ENCODE data around the gene SNX10. TPM values are rescaled to one million over a fixed set of nuclear protein-coding genes. Genes with fewer than 3 reads are reported as not detected.

SNX10 gene
- polyA plus RNA-seq, 3 donors, result 68.0 to 250 (median 219) TPM

GRCh38 chr7:26331789-26332188, 40.1 kb downstream of the SNX10 start:
- no peak overlapping the region for H3K4me3 ChIP-seq (replicated peaks in 1 of 3; ENCODE audit: low read depth in 2 of 3, low read length in 3 of 3)
- peaks cover 81 to 92% of the 10 kb centered on the region in 2 donors for H3K4me1 ChIP-seq (ENCODE audit: control insufficient read depth in 1 of 2, insufficient read depth in 2 of 2, low read length in 2 of 2)
- H3K27ac Mint-ChIP-seq, result peak overlapping the region in 2 of 7 donors; percentile 7 to 33
- H3K27me3 Mint-ChIP-seq (ENCODE audit: low read depth in 3 of 3), result no peaks in the 10 kb centered on the region
- H4K20me1 ChIP-seq (ENCODE audit: insufficient read depth, low read length), result peaks cover 5% of the 10 kb centered on the region
- H3K4me3 Mint-ChIP-seq, result no peak overlapping the region
- peaks cover 88% of the 10 kb centered on the region for H3K4me1 Mint-ChIP-seq
- no peak overlapping the region for H3K9ac ChIP-seq (ENCODE audit: insufficient read depth, low read length, poor library complexity, severe bottlenecking)
- H3K9me3 Mint-ChIP-seq, result peaks cover 0 to 3% (median 0%) of the 10 kb centered on the region in 7 donors
- no peaks in the 10 kb centered on the region for H3K27me3 ChIP-seq (ENCODE audit: control insufficient read depth in 2 of 2, insufficient read depth in 2 of 2, low read length in 2 of 2)
- no peak overlapping the region for H3K4me2 ChIP-seq (replicated peaks; ENCODE audit: extremely low read depth, low read length, poor library complexity, severe bottlenecking)
- DNase-seq, result no peak
- no peaks in the 10 kb centered on the region for H3K36me3 ChIP-seq (replicated peaks in 1 of 2; ENCODE audit: control insufficient read depth in 1 of 2, insufficient read depth in 2 of 2, low read length in 2 of 2)
- TF ChIP-seq CTCF (IDR thresholded peaks at IDR 0.05), result no peak
- H3K9me3 ChIP-seq (replicated peaks in 1 of 2; ENCODE audit: control insufficient read depth in 1 of 2, insufficient read depth in 1 of 2, low read length in 2 of 2), result no peaks in the 10 kb centered on the region
- no peak overlapping the region for H2AFZ ChIP-seq (ENCODE audit: insufficient read depth, low read depth, low read length, poor library complexity, severe bottlenecking)
- WGBS (ENCODE audit: insufficient coverage), result no CpG with 5 or more reads among the region's 4 CpGs
- peaks cover 94% of the 10 kb centered on the region for H3K79me2 ChIP-seq (ENCODE audit: insufficient read depth, low read length)
- intact Hi-C loops (cut with micrococcal nuclease), result loop anchor here in 1 of 2 donors (10.0 kb wide), 1 partner anchor 47 kb away; no protein-coding TSS in a partner anchor
- peaks cover 43 to 45% of the 10 kb centered on the region in 2 donors for H3K36me3 Mint-ChIP-seq
- H3K27ac ChIP-seq (ENCODE audit: low read depth in 1 of 2, low read length in 2 of 2), result no peak overlapping the region

- Mint-ChIP-seq H3K36me3 (peaks cover 40 to 42% of the 10 kb centered on the region in 2 donors), H3K4me1 (peaks cover 94% of the 10 kb centered on the region), H3K27ac (peak overlapping the region in 3 of 7 donors; percentile 18 to 40 (median 21)), H3K27me3 (ENCODE audit: low read depth in 3 of 3) (no peaks in the 10 kb centered on the region), H3K4me3 (no peak overlapping the region), H3K9me3 (peaks cover 0 to 3% (median 0%) of the 10 kb centered on the region in 7 donors)
- H2AFZ ChIP-seq (ENCODE audit: insufficient read depth, low read depth, low read length, poor library complexity, severe bottlenecking), result no peak overlapping the region
- H3K4me3 ChIP-seq (replicated peaks in 1 of 3; ENCODE audit: low read depth in 2 of 3, low read length in 3 of 3), result no peak overlapping the region
- peaks cover 89 to 100% of the 10 kb centered on the region in 2 donors for H3K4me1 ChIP-seq (ENCODE audit: control insufficient read depth in 1 of 2, insufficient read depth in 2 of 2, low read length in 2 of 2)
- H3K4me2 ChIP-seq (replicated peaks; ENCODE audit: extremely low read depth, low read length, poor library complexity, severe bottlenecking), result peak overlapping the region; percentile 15
- no peaks in the 10 kb centered on the region for H3K36me3 ChIP-seq (replicated peaks in 1 of 2; ENCODE audit: control insufficient read depth in 1 of 2, insufficient read depth in 2 of 2, low read length in 2 of 2)
- no peak for TF ChIP-seq CTCF (IDR thresholded peaks at IDR 0.05)
- H3K27ac ChIP-seq (ENCODE audit: low read depth in 1 of 2, low read length in 2 of 2), result no peak overlapping the region
- no peaks in the 10 kb centered on the region for H3K9me3 ChIP-seq (replicated peaks in 1 of 2; ENCODE audit: control insufficient read depth in 1 of 2, insufficient read depth in 1 of 2, low read length in 2 of 2)
- no peaks in the 10 kb centered on the region for H3K27me3 ChIP-seq (ENCODE audit: control insufficient read depth in 2 of 2, insufficient read depth in 2 of 2, low read length in 2 of 2)
- 0% methylated on average over 1 of the region's 2 CpGs for WGBS (ENCODE audit: insufficient coverage)
- no peak overlapping the region for H3K9ac ChIP-seq (ENCODE audit: insufficient read depth, low read length, poor library complexity, severe bottlenecking)
- peaks cover 5% of the 10 kb centered on the region for H4K20me1 ChIP-seq (ENCODE audit: insufficient read depth, low read length)
- no peak for DNase-seq
- intact Hi-C loops (cut with micrococcal nuclease), result loop anchor here in 1 of 2 donors (10.0 kb wide), 1 partner anchor 48 kb away; no protein-coding TSS in a partner anchor
- peaks cover 95% of the 10 kb centered on the region for H3K79me2 ChIP-seq (ENCODE audit: insufficient read depth, low read length)
These were observed 41.0 kb downstream of the SNX10 start for GRCh38 chr7:26332698-26333097.
